Measurements from ENCODE around the gene OGFOD3.

DNA sequence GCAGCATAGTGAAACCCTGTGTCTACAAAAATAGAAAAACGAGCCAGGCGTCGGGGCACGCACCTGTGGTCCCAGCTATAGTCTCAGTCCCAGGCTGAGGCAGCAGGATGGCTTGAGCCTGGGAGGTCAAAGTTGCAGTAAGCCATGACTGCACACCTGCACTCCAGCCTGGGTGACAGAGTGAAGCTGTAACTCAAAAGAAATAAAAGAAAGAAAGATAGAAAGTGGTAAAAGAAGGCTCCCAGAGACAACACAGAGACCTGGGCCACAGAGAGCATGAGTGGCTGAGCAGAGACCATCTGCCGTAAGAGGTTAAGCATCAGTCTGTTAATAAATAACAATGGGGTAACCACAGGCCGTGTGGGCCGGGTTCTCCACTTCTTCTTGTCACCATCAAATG, 15.5 kb downstream of the OGFOD3 start:
- TF ChIP-seq POLR2AphosphoS5 (IDR thresholded peaks at IDR 0.05) (no peak), EP300 (IDR thresholded peaks at IDR 0.05) (no peak), POLR2A (IDR thresholded peaks at IDR 0.05) (no peak)
- TF ChIP-seq, protein P1, sequence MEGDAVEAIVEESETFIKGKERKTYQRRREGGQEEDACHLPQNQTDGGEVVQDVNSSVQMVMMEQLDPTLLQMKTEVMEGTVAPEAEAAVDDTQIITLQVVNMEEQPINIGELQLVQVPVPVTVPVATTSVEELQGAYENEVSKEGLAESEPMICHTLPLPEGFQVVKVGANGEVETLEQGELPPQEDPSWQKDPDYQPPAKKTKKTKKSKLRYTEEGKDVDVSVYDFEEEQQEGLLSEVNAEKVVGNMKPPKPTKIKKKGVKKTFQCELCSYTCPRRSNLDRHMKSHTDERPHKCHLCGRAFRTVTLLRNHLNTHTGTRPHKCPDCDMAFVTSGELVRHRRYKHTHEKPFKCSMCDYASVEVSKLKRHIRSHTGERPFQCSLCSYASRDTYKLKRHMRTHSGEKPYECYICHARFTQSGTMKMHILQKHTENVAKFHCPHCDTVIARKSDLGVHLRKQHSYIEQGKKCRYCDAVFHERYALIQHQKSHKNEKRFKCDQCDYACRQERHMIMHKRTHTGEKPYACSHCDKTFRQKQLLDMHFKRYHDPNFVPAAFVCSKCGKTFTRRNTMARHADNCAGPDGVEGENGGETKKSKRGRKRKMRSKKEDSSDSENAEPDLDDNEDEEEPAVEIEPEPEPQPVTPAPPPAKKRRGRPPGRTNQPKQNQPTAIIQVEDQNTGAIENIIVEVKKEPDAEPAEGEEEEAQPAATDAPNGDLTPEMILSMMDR (IDR thresholded peaks at IDR 0.05) = no peak

All from suprapubic skin (tissue), 4 donors.